H9 (cell line): ENCODE data around the gene KCNH4. TPM values are rescaled to one million over a fixed set of nuclear protein-coding genes. Genes with fewer than 3 reads are reported as not detected.

Source experiments
- DNase-seq: peaks from one replicate; pipeline ENCODE4 v3.0.0-alpha.2; 2017
- H2AFZ ChIP-seq: one replicate; pipeline ENCODE4 v1.6.1; 2013; ENCODE audit warnings: mild to moderate bottlenecking, low read length, control low read depth, moderate library complexity
- H2AK5ac ChIP-seq: 2 replicates; pipeline ENCODE4 v1.6.1; 2013; ENCODE audit warnings: low read length, control low read depth, mixed read lengths; ENCODE audit not compliant: insufficient read length
- H2BK120ac ChIP-seq: one replicate; pipeline ENCODE4 v1.6.1; 2013; ENCODE audit warnings: low read depth, mild to moderate bottlenecking, low read length, control low read depth, inconsistent platforms; ENCODE audit not compliant: poor library complexity, severe bottlenecking
- H2BK12ac ChIP-seq: 2 replicates; pipeline ENCODE4 v1.6.1; 2013; ENCODE audit warnings: low read length, control low read depth, mixed read lengths, low read depth; ENCODE audit not compliant: insufficient read length
- H2BK15ac ChIP-seq: 2 replicates; pipeline ENCODE4 v1.6.1; 2013; ENCODE audit warnings: low read depth, low read length, control low read depth
- H2BK20ac ChIP-seq: one replicate; pipeline ENCODE4 v1.6.1; 2013; ENCODE audit warnings: low read depth, mild to moderate bottlenecking, low read length, control low read depth, inconsistent platforms; ENCODE audit not compliant: poor library complexity, severe bottlenecking
- H2BK5ac ChIP-seq: 2 replicates; pipeline ENCODE4 v1.6.1; 2013; ENCODE audit warnings: low read length, control low read depth, mixed read lengths; ENCODE audit not compliant: insufficient read length
- H3K14ac ChIP-seq: 2 replicates; pipeline ENCODE4 v1.6.1; 2013; ENCODE audit warnings: low read length, control low read depth; ENCODE audit not compliant: insufficient read depth
- H3K18ac ChIP-seq: 2 replicates; pipeline ENCODE4 v1.6.1; 2013; ENCODE audit warnings: low read depth, mild to moderate bottlenecking, mixed read lengths, low read length, control low read depth; ENCODE audit not compliant: insufficient read length
- H3K23ac ChIP-seq: 2 replicates; pipeline ENCODE4 v1.6.1; 2013; ENCODE audit warnings: low read length, control low read depth, mixed read lengths, low read depth; ENCODE audit not compliant: insufficient read length
- H3K23me2 ChIP-seq: 2 replicates; pipeline ENCODE4 v1.6.1; 2013; ENCODE audit warnings: low read depth, mild to moderate bottlenecking, mixed read lengths, low read length, control low read depth; ENCODE audit not compliant: insufficient read length, poor library complexity, severe bottlenecking
- H3K27ac ChIP-seq: 2 replicates; pipeline ENCODE4 v1.5.1; 2013; ENCODE audit warnings: low read length, control low read depth, mixed read lengths, low read depth; ENCODE audit not compliant: insufficient read length
- H3K27me3 ChIP-seq: 2 replicates; pipeline ENCODE4 v1.6.1; 2013; ENCODE audit warnings: low read length, control low read depth, inconsistent platforms; ENCODE audit not compliant: insufficient read depth
- H3K4ac ChIP-seq: 2 replicates; pipeline ENCODE4 v1.6.1; 2013; ENCODE audit warnings: low read depth, mild to moderate bottlenecking, control low read depth, inconsistent platforms, low read length, moderate library complexity
- H3K4me1 ChIP-seq: 2 replicates; pipeline ENCODE4 v1.6.1; 2013; ENCODE audit warnings: low read length, control low read depth, inconsistent platforms; ENCODE audit not compliant: insufficient read depth
- H3K4me2 ChIP-seq: 2 replicates; pipeline ENCODE4 v1.6.1; 2013; ENCODE audit warnings: low read length, control low read depth, mixed read lengths; ENCODE audit not compliant: insufficient read length, insufficient read depth
- H3K56ac ChIP-seq: 2 replicates; pipeline ENCODE4 v1.6.1; 2013; ENCODE audit warnings: low read depth, mild to moderate bottlenecking, mixed read lengths, low read length, control low read depth; ENCODE audit not compliant: insufficient read length
- H3K79me1 ChIP-seq: 2 replicates; pipeline ENCODE4 v1.6.1; 2013; ENCODE audit warnings: low read depth, mild to moderate bottlenecking, moderate library complexity, low read length, control low read depth, inconsistent platforms; ENCODE audit not compliant: insufficient read depth, poor library complexity, severe bottlenecking
- H3K79me2 ChIP-seq: 2 replicates; pipeline ENCODE4 v1.6.1; 2013; ENCODE audit warnings: low read length, control low read depth, inconsistent platforms; ENCODE audit not compliant: insufficient read depth
- H3K9ac ChIP-seq: 2 replicates; pipeline ENCODE4 v1.6.1; 2013; ENCODE audit warnings: low read length, control low read depth, mixed read lengths; ENCODE audit not compliant: insufficient read length; ENCODE audit errors: extremely low read depth
- H3K9me3 ChIP-seq: one replicate; pipeline ENCODE4 v1.6.1; 2013; ENCODE audit warnings: low read depth, low read length, inconsistent platforms; ENCODE audit not compliant: control insufficient read depth
- H3T11ph ChIP-seq: one replicate; pipeline ENCODE4 v1.6.1; 2013; ENCODE audit warnings: mild to moderate bottlenecking, low read length, control low read depth, inconsistent platforms
- H4K20me1 ChIP-seq: one replicate; pipeline ENCODE4 v1.6.1; 2013; ENCODE audit not compliant: control insufficient read depth, insufficient read length, insufficient read depth
- H4K5ac ChIP-seq: 2 replicates; pipeline ENCODE4 v1.6.1; 2013; ENCODE audit warnings: low read depth, mild to moderate bottlenecking, mixed read lengths, low read length, control low read depth; ENCODE audit not compliant: insufficient read length
- H4K8ac ChIP-seq: replicated peaks from 2 replicates; pipeline ENCODE4 v1.6.1; 2013; ENCODE audit warnings: low read length, control low read depth, mixed read lengths, low read depth; ENCODE audit not compliant: insufficient read length
- H4K91ac ChIP-seq: 2 replicates; pipeline ENCODE4 v1.6.1; 2013; ENCODE audit warnings: low read depth, mild to moderate bottlenecking, moderate library complexity, mixed read lengths, low read length, control low read depth; ENCODE audit not compliant: insufficient read length
- H3K27ac Mint-ChIP-seq, 3 experiments: 2 replicates in 2 of 3; 3 replicates in 1 of 3; pipeline ENCODE4 v1.8.0; 2020 to 2021; ENCODE audit warnings: mixed read lengths in 3 of 3, mild to moderate bottlenecking in 1 of 3, moderate library complexity in 1 of 3
- H3K27me3 Mint-ChIP-seq: 2 replicates; pipeline ENCODE4 v1.8.0; 2021; ENCODE audit warnings: low read depth, mild to moderate bottlenecking, moderate library complexity, mixed read lengths
- H3K36me3 Mint-ChIP-seq, 3 experiments: 2 replicates in 2 of 3; 3 replicates in 1 of 3; pipeline ENCODE4 v1.8.0; 2020 to 2021; ENCODE audit warnings: low read depth in 3 of 3, mixed read lengths in 3 of 3; ENCODE audit not compliant: insufficient read depth in 1 of 3
- H3K4me1 Mint-ChIP-seq, 2 experiments: 2 replicates each; pipeline ENCODE4 v1.8.0; 2020; ENCODE audit warnings: mixed read lengths in 2 of 2
- H3K4me3 Mint-ChIP-seq, 2 experiments: 2 replicates in 1 of 2; 3 replicates in 1 of 2; pipeline ENCODE4 v1.8.0; 2020 to 2021; ENCODE audit warnings: mild to moderate bottlenecking in 2 of 2, mixed read lengths in 2 of 2, moderate library complexity in 1 of 2
- H3K9me3 Mint-ChIP-seq, 2 experiments: 2 replicates in 1 of 2; 3 replicates in 1 of 2; pipeline ENCODE4 v1.8.0; 2020; ENCODE audit warnings: mild to moderate bottlenecking in 2 of 2, mixed read lengths in 2 of 2, moderate library complexity in 1 of 2
- WGBS: extraction: QIAGEN DNeasy Blood & Tissue Kit; methylation state at CpG from one replicate; pipeline ENCODE4 v1.1.7; 2013; ENCODE audit warnings: missing lambda C conversion rate, low lambda C conversion rate, mixed read lengths; ENCODE audit not compliant: insufficient read length; ENCODE audit errors: extremely low coverage; 5-methylcytosine and 5-hydroxymethylcytosine counted together
- total RNA-seq: library from RNA; stranded (reverse); gene quantifications from 2 replicates; pipeline ENCODE4 v1.2.1, GENCODE V29; 2021
- TF ChIP-seq, protein P1 (sequence below): fragments of 200-600 bp; sonication (generic); conservative IDR thresholded peaks from 3 replicates; pipeline ENCODE4 v1.8.0; 2021; ENCODE audit warnings: antibody characterized with exemption, mild to moderate bottlenecking

KCNH4 gene
- total RNA-seq, 1 experiment from 2014 or later = not detected

DNA sequence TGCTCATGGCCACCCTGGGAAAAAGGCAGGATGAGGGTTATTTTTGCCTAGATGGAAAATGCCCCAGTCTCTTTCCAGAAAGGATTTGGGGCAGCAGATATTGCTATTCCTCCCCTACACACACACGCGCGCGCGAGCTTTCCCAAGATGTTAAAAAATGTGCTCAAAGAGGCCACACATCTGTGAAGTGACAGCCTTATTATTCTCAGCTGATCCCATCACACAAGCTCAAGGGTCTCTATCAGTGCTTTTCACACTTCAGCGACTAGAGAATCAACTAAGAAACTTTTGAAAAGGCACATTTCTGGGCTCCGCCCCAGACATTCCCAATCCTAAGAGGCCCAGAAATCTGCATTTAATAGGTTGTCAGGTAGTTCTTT, 20.4 kb downstream of the KCNH4 start:
- Histone ChIP-seq H3K14ac (no peak overlapping the region), H3K9ac (no peak overlapping the region), H4K91ac (no peak overlapping the region), H4K5ac (no peak overlapping the region), H3K18ac (no peak overlapping the region), H2AFZ (no peak overlapping the region), H4K8ac (no peak overlapping the region), H2BK120ac (no peak overlapping the region), H3K23ac (no peak overlapping the region), H3K9me3 (no peaks in the 10 kb centered on the region), H3K4ac (no peak overlapping the region), H3K23me2 (peaks cover 4% of the 10 kb centered on the region), H3K4me2 (no peak overlapping the region), H3T11ph (no peak overlapping the region), H3K4me1 (no peaks in the 10 kb centered on the region), H3K79me2 (no peaks in the 10 kb centered on the region), H2BK5ac (no peak overlapping the region), H2BK15ac (no peak overlapping the region), H2AK5ac (no peak overlapping the region), H3K79me1 (no peaks in the 10 kb centered on the region), H4K20me1 (no peaks in the 10 kb centered on the region), H3K56ac (no peak overlapping the region), H2BK20ac (no peak overlapping the region), H3K27me3 (no peaks in the 10 kb centered on the region), H3K27ac (no peak overlapping the region), H2BK12ac (no peak overlapping the region)
- TF ChIP-seq, protein P1, sequence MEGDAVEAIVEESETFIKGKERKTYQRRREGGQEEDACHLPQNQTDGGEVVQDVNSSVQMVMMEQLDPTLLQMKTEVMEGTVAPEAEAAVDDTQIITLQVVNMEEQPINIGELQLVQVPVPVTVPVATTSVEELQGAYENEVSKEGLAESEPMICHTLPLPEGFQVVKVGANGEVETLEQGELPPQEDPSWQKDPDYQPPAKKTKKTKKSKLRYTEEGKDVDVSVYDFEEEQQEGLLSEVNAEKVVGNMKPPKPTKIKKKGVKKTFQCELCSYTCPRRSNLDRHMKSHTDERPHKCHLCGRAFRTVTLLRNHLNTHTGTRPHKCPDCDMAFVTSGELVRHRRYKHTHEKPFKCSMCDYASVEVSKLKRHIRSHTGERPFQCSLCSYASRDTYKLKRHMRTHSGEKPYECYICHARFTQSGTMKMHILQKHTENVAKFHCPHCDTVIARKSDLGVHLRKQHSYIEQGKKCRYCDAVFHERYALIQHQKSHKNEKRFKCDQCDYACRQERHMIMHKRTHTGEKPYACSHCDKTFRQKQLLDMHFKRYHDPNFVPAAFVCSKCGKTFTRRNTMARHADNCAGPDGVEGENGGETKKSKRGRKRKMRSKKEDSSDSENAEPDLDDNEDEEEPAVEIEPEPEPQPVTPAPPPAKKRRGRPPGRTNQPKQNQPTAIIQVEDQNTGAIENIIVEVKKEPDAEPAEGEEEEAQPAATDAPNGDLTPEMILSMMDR = no peak
- H3K4me3 Mint-ChIP-seq = no peak overlapping the region
- H3K27me3 Mint-ChIP-seq = peaks cover 1% of the 10 kb centered on the region; the same call in 1 of the 2 replicates
- H3K36me3 Mint-ChIP-seq = no peaks in the 10 kb centered on the region
- H3K4me1 Mint-ChIP-seq = peaks cover 12 to 17% of the 10 kb centered on the region in 2 experiments
- no CpG with 5 or more reads among the region's 7 CpGs for WGBS
- H3K27ac Mint-ChIP-seq = no peak overlapping the region
- DNase-seq = no peak
- H3K9me3 Mint-ChIP-seq = no peaks in the 10 kb centered on the region
